GM03348 (cell line): ENCODE results near the gene ZNF23.

Experiments used
- DNase-seq: peaks from one replicate; pipeline ENCODE4 v3.0.0; 2012; ENCODE audit warnings: low spot score

Gene ZNF23

GRCh38 chr16:71467810-71468209 is 5.8 kb upstream of the ZNF23 start:
- peak; percentile 81 for DNase-seq

- no peak for DNase-seq
These were observed 2.2 kb upstream of the ZNF23 start for GRCh38 chr16:71464231-71464630.

- DNase-seq = no peak
These were observed 1.1 kb downstream of the ZNF23 start for GRCh38 chr16:71460941-71461340.

- DNase-seq = peak; percentile 87
These were observed 1.8 kb downstream of the ZNF23 start for GRCh38 chr16:71460236-71460635.

- no peak for DNase-seq
These were observed 2.5 kb downstream of the ZNF23 start for GRCh38 chr16:71459510-71459909.

GRCh38 chr16:71456801-71457200 is 5.2 kb downstream of the ZNF23 start:
- DNase-seq = no peak

DNA sequence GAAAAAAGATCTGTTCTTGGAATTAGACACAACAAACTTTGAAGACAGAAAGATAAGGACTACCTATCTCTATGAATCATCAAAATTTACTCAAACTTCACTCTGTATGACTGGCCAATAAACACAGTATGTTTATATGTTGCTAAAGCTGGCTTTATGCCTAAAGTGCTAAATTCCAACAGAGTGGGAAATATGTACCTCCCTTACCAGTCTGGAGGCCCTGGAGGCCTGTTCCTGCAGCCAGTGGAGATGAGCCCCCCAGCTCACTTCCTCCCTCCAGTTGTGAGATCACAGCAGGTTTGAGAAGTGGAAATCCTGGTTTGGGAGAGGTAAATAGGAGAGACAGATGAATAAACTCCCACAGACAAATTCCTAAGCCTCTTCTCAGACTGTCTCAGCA is 9.0 kb downstream of the ZNF23 start:
- DNase-seq = no peak

GRCh38 chr16:71449020-71449419 is 13.0 kb downstream of the ZNF23 start:
- no peak for DNase-seq

DNA sequence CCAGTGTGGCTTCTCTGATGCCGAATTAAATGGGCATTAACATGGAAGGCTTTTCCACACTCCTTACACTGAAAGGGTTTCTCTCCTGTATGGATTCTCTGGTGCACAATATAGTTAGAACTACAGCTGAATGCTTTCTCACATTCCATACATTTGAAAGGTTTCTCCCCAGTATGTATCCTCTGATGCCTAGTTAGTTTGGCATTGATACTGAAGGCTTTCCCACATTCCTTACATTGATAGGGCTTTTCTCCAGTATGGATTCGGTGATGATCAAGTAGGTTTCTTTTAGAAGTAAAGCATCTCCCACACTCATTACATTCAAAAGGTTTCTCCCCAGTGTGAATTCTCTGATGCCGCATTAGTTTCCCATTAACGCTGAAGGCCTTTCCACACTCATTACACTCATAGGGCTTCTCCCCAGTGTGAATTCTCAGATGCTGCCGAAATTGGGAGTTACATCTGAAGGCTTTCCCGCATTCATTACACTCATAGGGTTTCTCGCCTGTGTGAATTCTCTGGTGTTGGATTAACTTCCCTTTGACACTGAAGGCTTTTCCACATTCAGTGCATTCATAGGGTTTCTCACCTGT is 13.7 kb downstream of the ZNF23 start:
- DNase-seq = no peak

- no peak for DNase-seq
These were observed 18.3 kb downstream of the ZNF23 start for GRCh38 chr16:71443714-71444113.

DNA sequence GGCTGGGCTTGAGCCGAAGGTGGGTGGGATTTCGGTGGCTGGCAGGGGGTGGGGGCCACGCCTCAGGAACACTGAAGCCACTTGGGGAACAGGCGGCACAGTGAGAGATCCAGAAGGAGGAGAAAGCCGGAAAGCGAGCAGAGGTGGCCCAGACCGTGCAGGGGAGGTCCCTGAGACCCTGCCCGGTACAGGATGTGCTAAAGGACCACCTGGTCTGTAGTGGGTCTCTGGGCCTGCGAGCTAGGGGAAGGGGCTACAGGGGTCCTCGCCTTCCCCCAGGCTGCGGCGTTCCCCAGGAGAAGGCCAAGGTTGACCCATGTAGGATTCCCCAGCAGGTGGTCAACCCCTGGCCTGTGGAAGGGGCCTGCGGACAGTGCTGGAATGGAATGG is 20.0 kb downstream of the ZNF23 start, which contains the start of gene TLE7:
Gene TLE7 (minus strand): TSS at position 4 of the 390 bp plus-strand sequence. CDS start 8,730 bp downstream, outside the sequence.
- DNase-seq = no peak

- DNase-seq = no peak
These were observed 20.5 kb downstream of the ZNF23 start for GRCh38 chr16:71441348-71442050.

DNA sequence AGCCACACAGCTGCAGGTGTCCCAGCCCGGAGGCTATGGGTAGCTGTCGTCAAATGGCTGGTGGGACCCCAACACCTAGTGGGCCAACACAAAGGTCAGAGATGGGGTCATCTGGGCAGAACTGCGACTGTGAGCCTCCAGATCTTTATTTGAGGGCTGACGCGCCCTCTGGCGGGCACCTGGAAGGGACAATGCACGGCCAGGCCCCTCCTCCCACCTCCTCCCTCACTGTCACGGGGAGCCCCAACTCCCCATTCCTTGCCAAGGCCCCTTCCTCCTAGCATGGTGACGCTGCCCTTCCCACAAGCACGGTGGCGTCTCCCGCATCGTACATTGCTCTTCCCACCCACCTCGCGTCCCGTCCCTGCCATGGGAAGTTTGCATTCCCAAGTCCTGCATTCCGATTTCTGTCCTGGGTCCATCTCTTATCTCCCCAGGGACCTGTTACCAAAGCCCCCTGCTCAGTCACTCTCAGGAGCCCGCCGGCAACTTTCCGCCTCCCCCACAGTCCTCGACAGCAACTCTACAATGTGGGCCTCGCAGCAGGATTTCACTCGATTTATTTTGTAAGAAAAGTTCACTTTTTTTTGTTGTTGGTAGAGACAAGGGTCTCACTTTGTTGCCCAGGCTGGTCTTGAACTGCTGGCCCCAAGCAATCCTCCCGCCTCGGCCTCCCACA is 21.2 kb downstream of the ZNF23 start:
- DNase-seq = no peak

DNA sequence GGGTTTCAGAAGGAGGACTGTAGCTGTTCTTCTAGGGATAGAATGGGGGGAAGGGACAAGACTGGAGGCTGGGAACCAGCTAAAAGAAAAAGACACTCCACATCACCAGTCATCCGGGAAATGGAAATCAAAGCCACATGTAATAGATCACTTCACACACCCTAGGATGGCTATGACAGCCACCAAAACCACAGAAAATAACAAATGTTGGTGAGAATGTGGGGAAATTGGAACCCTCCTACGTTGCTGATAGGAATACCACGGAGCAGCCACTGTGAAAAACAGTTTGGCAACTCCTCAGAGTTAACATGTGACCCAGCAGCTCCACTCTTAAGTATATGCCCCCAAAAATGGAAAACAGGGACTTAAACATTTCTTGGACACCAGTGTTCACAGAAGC is 22.5 kb downstream of the ZNF23 start:
- peak; percentile 39 for DNase-seq

- no peak for DNase-seq
These were observed 25.6 kb downstream of the ZNF23 start for GRCh38 chr16:71436473-71436872.

DNA sequence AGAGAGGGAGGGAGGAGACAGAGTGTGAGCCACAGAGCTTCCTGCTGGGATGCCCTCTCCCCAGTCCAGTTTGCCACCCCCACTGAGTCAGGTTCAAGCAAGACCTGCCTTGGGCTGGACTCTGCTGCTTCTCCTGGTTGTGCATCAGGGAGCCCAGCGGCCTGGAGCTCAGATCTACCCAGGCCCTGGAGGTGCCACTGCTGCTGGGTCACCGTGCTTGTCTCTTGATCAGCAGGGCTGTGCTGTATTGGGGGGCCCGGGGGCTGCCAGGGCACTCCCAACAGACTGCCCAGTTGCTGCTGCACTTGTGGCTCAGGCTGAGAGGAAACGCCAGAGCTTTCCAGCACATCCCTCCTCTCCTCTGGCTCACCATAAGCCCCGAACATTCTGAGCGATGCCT is 29.1 kb downstream of the ZNF23 start:
- DNase-seq = no peak

GRCh38 chr16:71431991-71432390 is 30.1 kb downstream of the ZNF23 start:
- DNase-seq = no peak

DNA sequence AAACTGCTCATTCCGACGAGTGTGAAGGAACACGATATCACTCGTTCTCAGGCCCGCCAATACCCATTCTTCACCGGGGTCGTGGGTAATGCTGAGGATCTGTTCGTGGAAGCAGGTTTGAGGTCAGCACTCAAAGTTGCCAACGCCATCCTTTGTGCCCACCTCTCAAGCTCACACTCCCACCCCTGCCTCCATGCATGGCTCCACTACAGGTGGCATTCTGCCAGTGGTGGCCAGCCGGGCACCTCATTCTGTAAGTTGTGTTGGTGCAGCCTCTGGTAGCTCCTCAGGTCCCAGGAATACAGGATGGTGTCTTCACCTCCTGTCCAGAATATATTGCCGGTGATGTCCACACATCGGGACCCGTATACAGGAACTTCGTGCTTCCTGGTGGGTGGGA is 30.9 kb downstream of the ZNF23 start:
- no peak for DNase-seq

DNA sequence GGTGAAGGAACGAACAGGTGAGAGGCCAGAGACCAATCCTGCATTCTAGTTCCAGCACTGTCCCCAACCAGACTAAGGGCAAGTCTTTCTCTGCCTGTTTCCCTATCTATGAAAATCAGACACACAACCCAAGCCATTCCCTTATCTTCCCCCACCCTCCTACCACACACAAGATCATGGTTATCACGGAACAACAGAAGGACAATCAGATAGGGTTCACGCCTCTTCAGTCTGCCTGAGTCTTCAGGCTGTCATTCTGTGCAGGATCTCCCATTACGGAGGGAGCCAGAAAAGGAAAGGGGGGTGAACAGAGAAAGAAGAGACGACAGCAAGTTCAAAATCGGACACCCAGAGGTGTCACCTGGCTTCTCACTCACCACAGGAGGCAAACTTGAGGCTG is 31.3 kb downstream of the ZNF23 start:
- no peak for DNase-seq

DNA sequence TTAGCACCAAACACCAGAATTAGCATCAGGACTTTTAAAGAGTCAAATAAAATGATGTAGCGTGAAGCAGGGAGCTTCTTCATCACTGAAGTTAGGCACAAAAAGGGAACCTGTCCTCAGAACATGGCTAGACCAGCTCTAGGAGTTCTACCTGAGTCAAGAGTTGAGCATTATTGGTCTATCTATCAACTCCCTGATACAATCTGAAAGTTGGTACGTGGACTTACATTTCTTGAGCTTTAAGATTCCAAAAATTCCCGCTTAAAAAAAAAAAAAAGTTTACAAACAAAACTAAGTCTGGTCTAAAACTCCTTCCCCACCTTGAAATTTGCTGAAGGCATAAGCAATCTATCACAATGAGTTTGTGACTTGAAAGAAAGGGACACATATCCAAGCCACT is 32.5 kb downstream of the ZNF23 start:
- DNase-seq = no peak

GRCh38 chr16:71428883-71429282 is 33.2 kb downstream of the ZNF23 start:
- no peak for DNase-seq

GRCh38 chr16:71428385-71428784 is 33.7 kb downstream of the ZNF23 start:
- no peak for DNase-seq

DNA sequence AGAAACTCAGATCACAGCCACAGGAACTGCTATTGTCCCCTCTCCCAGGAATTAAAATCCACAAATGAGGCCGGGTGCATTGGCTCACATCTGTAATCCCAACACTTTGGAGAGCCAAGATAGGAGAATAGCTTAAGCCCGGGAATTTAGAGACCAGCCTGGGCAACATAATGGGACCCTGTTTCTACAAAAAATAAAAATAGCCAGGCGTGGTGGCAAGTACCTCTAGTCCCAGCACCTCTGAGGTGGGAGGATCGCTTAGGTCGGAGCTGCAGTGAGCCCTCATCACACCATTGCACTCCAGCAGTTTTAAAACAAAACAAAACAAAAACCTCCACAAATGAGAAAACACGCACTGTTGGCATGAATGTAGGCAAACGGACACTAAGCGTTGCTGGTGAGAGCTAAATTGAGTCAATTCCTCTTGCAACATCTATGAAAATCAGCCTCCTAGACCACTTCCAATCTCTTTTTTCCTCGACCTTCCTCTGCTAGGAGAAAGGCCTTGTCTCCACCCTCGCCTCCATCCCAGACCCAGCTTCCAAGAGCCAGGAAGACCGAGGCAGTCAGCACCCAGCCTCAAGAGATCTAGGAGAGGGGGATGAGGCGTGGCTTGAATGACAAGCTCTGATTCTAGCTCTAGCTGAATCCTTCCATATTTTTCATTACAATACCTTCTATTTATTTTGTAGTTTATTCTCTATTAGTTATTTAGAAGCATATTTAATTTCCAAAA is 35.0 kb downstream of the ZNF23 start:
- no peak for DNase-seq
